T-cell (primary cell): Measurements from ENCODE around the gene RAB36. TPM values are rescaled to one million over a fixed set of nuclear protein-coding genes. Genes with fewer than 3 reads are reported as not detected.

Experiments used
- ATAC-seq, 4 experiments: fragments of 200-7000 bp in 3 of 4; fragments of 150-1000 bp in 1 of 4; cut with Tn5 transposase; replicated peaks in 1 of 4; 1 replicate in 3 of 4; 2 replicates in 1 of 4; pipeline ENCODE4 v1.10.0; 2021; ENCODE audit warnings: moderate library complexity in 3 of 4, mild to moderate bottlenecking in 2 of 4, moderate number of reproducible peaks in 1 of 4
- CTCF ChIA-PET, 2 donors: fragments of 300-600 bp; sonication (Branson Sonifier 250); formaldehyde crosslinking; loops; one replicate each; lab custom pipeline; 2022; ENCODE audit warnings: antibody characterized with exemption in 2 of 2; lab: Charles Lee
- POLR2A ChIA-PET, 2 donors: fragments of 300-600 bp; sonication (Branson Sonifier 250); formaldehyde crosslinking; loops; one replicate each; lab custom pipeline; 2022; ENCODE audit warnings: antibody characterized with exemption in 2 of 2; lab: Charles Lee
- DNase-seq, 35 experiments: peaks; one replicate each; pipeline versions ENCODE4 v3.0.0 to v3.0.0-alpha.2; 2013 to 2023
- H3K27ac ChIP-seq: one replicate; pipeline ENCODE4 v1.5.1; 2013; ENCODE audit warnings: low read length
- H3K27me3 ChIP-seq, 2 experiments: replicated peaks in 1 of 2; 1 replicate in 1 of 2; 2 replicates in 1 of 2; pipeline versions ENCODE4 v1.6.1 to v1.7.0; 2013; ENCODE audit warnings: low read length in 1 of 2, mixed read lengths in 1 of 2; ENCODE audit not compliant: control insufficient read depth in 2 of 2, insufficient read depth in 2 of 2; ENCODE audit errors: extremely low read depth in 1 of 2
- H3K36me3 ChIP-seq, 2 donors: 1 replicate in 1 of 2; 2 replicates in 1 of 2; pipeline versions ENCODE4 v1.6.1 to v1.7.0; 2013; ENCODE audit warnings: low read length in 1 of 2; ENCODE audit not compliant: control insufficient read depth in 2 of 2, insufficient read depth in 1 of 2; ENCODE audit errors: extremely low read depth in 1 of 2
- H3K4me1 ChIP-seq, 2 experiments: 1 replicate in 1 of 2; 2 replicates in 1 of 2; pipeline versions ENCODE4 v1.6.1 to v1.7.0; 2013; ENCODE audit warnings: low read length in 2 of 2, mixed read lengths in 1 of 2; ENCODE audit not compliant: insufficient read depth in 2 of 2, control insufficient read depth in 1 of 2; ENCODE audit errors: extremely low read depth in 1 of 2
- H3K4me3 ChIP-seq, 2 donors: 1 replicate in 1 of 2; 2 replicates in 1 of 2; pipeline versions ENCODE4 v1.5.1 to v1.7.0; 2013; ENCODE audit warnings: mild to moderate bottlenecking in 2 of 2, low read length in 1 of 2, moderate library complexity in 1 of 2; ENCODE audit not compliant: control insufficient read depth in 1 of 2; ENCODE audit errors: extremely low read depth in 1 of 2
- H3K9me3 ChIP-seq: 2 replicates; pipeline ENCODE4 v1.7.0; 2013
- H3K27ac Mint-ChIP-seq, 2 donors: one replicate each; pipeline ENCODE4 v1.8.0; 2020 to 2021; ENCODE audit warnings: mild to moderate bottlenecking in 2 of 2, mixed read lengths in 2 of 2
- H3K27me3 Mint-ChIP-seq, 2 donors: one replicate each; pipeline ENCODE4 v1.8.0; 2021 to 2022; ENCODE audit warnings: mixed read lengths in 2 of 2
- H3K36me3 Mint-ChIP-seq: one replicate; pipeline ENCODE4 v1.8.0; 2021; ENCODE audit warnings: mixed read lengths
- H3K4me1 Mint-ChIP-seq, 3 donors: one replicate each; pipeline ENCODE4 v1.8.0; 2020 to 2022; ENCODE audit warnings: mixed read lengths in 3 of 3, mild to moderate bottlenecking in 1 of 3
- H3K4me3 Mint-ChIP-seq, 3 donors: one replicate each; pipeline ENCODE4 v1.8.0; 2020 to 2022; ENCODE audit warnings: mild to moderate bottlenecking in 3 of 3, mixed read lengths in 3 of 3, moderate library complexity in 3 of 3
- H3K9me3 Mint-ChIP-seq, 3 donors: one replicate each; pipeline ENCODE4 v1.8.0; 2020 to 2022; ENCODE audit warnings: mixed read lengths in 3 of 3
- WGBS: methylation state at CpG from one replicate; pipeline ENCODE4 v1.1.5; 2013; ENCODE audit warnings: missing lambda C conversion rate; ENCODE audit not compliant: insufficient coverage; 5-methylcytosine and 5-hydroxymethylcytosine counted together
- total RNA-seq, 35 experiments: library from RNA in 6 of 35; stranded (reverse) in 6 of 35; fragments of 120-200 nt in 1 of 35; gene quantifications; one replicate each; pipeline versions ENCODE4 v1.2.1 to v1.2.4 and lab custom pipeline; 2013 to 2026

Gene RAB36
- total RNA-seq, 5 donors from 2014 or later (not counting 1 experiment from before 2014, with no cell fraction given) = 0.18 to 1.8 (median 0.47) TPM

DNA sequence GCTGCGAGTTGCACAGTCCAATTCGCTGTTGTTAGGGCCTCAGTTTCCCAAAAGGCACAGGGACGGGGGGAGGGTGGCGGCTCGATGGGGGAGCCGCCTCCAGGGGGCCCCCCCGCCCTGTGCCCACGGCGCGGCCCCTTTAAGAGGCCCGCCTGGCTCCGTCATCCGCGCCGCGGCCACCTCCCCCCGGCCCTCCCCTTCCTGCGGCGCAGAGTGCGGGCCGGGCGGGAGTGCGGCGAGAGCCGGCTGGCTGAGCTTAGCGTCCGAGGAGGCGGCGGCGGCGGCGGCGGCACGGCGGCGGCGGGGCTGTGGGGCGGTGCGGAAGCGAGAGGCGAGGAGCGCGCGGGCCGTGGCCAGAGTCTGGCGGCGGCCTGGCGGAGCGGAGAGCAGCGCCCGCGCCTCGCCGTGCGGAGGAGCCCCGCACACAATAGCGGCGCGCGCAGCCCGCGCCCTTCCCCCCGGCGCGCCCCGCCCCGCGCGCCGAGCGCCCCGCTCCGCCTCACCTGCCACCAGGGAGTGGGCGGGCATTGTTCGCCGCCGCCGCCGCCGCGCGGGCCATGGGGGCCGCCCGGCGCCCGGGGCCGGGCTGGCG is 35.1 kb downstream of the RAB36 start, which contains the start of gene BCR:
TSS of gene BCR (plus strand) at position 209 of the 592 bp plus-strand sequence. CDS start 452 bp downstream, outside the sequence.
- Mint-ChIP-seq H3K27me3 (no peaks in the 10 kb centered on the region), H3K36me3 (peaks cover 2% of the 10 kb centered on the region), H3K4me3 (peak within 1 kb of the TSS; percentile 89 to 98 (median 90)), H3K27ac (peak within 1 kb of the TSS; percentile 78 to 81), H3K4me1 (peaks cover 63 to 71% (median 68%) of the 10 kb centered on the region in 3 donors), H3K9me3 (peaks cover 0 to 7% (median 0%) of the 10 kb centered on the region in 3 donors)
- no peaks in the 10 kb centered on the region for H3K36me3 ChIP-seq
- peak in 34 of 35 experiments; percentile 30 to 80 (median 52) for DNase-seq
- peak within 1 kb of the TSS; percentile 60 to 73 for H3K4me3 ChIP-seq
- peaks cover 19 to 88% of the 10 kb centered on the region in 2 experiments for H3K4me1 ChIP-seq
- no peaks in the 10 kb centered on the region for H3K9me3 ChIP-seq
- under 1% methylated on average over 81 of the region's 88 CpGs for WGBS
- ChIA-PET CTCF (interaction anchor here in 1 of 2 donors (0.7 to 2.5 kb wide), 6 partner anchors 21 to 435 kb away, joined by 3 to 6 read pairs (median 4); partner anchors contain the start of genes RAB36 and RSPH14), POLR2A (interaction anchor here in 1 of 2 donors (1.2 kb wide), 1 partner anchor 63 kb away, joined by 3 read pairs; no protein-coding TSS in a partner anchor)
- H3K27ac ChIP-seq = peak within 1 kb of the TSS; percentile 47
- ATAC-seq = peak; percentile 76 to 81 (median 78)
- H3K27me3 ChIP-seq = peaks cover 0 to 2% of the 10 kb centered on the region in 2 experiments

DNA sequence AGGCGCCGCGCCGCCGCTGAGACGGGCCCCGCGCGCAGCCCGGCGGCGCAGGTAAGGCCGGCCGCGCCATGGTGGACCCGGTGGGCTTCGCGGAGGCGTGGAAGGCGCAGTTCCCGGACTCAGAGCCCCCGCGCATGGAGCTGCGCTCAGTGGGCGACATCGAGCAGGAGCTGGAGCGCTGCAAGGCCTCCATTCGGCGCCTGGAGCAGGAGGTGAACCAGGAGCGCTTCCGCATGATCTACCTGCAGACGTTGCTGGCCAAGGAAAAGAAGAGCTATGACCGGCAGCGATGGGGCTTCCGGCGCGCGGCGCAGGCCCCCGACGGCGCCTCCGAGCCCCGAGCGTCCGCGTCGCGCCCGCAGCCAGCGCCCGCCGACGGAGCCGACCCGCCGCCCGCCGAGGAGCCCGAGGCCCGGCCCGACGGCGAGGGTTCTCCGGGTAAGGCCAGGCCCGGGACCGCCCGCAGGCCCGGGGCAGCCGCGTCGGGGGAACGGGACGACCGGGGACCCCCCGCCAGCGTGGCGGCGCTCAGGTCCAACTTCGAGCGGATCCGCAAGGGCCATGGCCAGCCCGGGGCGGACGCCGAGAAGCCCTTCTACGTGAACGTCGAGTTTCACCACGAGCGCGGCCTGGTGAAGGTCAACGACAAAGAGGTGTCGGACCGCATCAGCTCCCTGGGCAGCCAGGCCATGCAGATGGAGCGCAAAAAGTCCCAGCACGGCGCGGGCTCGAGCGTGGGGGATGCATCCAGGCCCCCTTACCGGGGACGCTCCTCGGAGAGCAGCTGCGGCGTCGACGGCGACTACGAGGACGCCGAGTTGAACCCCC is 35.8 kb downstream of the RAB36 start:
- DNase-seq (peak in 12 of 35 experiments; percentile 8 to 54 (median 30)), ATAC-seq (peak; percentile 15 to 42 (median 28))
- Mint-ChIP-seq H3K27ac (peak overlapping the region; percentile 27 to 74), H3K36me3 (peaks cover 6% of the 10 kb centered on the region), H3K4me1 (peaks cover 65 to 71% (median 68%) of the 10 kb centered on the region in 3 donors), H3K27me3 (no peaks in the 10 kb centered on the region), H3K9me3 (peaks cover 0 to 7% (median 0%) of the 10 kb centered on the region in 3 donors), H3K4me3 (peak overlapping the region; percentile 89 to 98 (median 90))
- peak overlapping the region; percentile 47 for H3K27ac ChIP-seq
- H3K4me3 ChIP-seq = peak overlapping the region; percentile 60 to 73
- H3K36me3 ChIP-seq = no peaks in the 10 kb centered on the region
- no peaks in the 10 kb centered on the region for H3K9me3 ChIP-seq
- ChIA-PET CTCF (interaction anchor here in 1 of 2 donors (1.0 to 2.5 kb wide), 4 partner anchors 36 to 62 kb away, joined by 3 to 6 read pairs (median 5); partner anchors contain the start of genes RAB36 and RSPH14), POLR2A (interaction anchor here (0.6 to 1.2 kb wide), 2 partner anchors 60 to 62 kb away, joined by 3 to 5 read pairs; no protein-coding TSS in a partner anchor)
- 4% methylated on average over 112 of the region's 112 CpGs for WGBS
- H3K4me1 ChIP-seq = peaks cover 19 to 88% of the 10 kb centered on the region in 2 experiments
- peaks cover 0 to 2% of the 10 kb centered on the region in 2 experiments for H3K27me3 ChIP-seq

DNA sequence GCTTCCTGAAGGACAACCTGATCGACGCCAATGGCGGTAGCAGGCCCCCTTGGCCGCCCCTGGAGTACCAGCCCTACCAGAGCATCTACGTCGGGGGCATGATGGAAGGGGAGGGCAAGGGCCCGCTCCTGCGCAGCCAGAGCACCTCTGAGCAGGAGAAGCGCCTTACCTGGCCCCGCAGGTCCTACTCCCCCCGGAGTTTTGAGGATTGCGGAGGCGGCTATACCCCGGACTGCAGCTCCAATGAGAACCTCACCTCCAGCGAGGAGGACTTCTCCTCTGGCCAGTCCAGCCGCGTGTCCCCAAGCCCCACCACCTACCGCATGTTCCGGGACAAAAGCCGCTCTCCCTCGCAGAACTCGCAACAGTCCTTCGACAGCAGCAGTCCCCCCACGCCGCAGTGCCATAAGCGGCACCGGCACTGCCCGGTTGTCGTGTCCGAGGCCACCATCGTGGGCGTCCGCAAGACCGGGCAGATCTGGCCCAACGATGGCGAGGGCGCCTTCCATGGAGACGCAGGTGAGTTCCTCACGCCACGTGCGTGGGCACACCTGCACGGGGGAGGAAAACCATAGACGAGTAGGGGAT is 36.5 kb downstream of the RAB36 start:
- Histone ChIP-seq H3K4me3 (peak overlapping the region; percentile 60 to 73), H3K36me3 (no peaks in the 10 kb centered on the region), H3K4me1 (peaks cover 19 to 87% of the 10 kb centered on the region in 2 experiments), H3K27ac (peak overlapping the region; percentile 47), H3K27me3 (peaks cover 0 to 2% of the 10 kb centered on the region in 2 experiments), H3K9me3 (no peaks in the 10 kb centered on the region)
- Mint-ChIP-seq H3K36me3 (peaks cover 6% of the 10 kb centered on the region), H3K4me1 (peaks cover 68 to 71% (median 69%) of the 10 kb centered on the region in 3 donors), H3K27ac (peak overlapping the region; percentile 86 to 93), H3K27me3 (no peaks in the 10 kb centered on the region), H3K9me3 (peaks cover 0 to under 1% (median 0%) of the 10 kb centered on the region in 3 donors), H3K4me3 (peak overlapping the region; percentile 89 to 98 (median 90))
- peak in 3 of 35 experiments; percentile 7 to 17 (median 11) for DNase-seq
- POLR2A ChIA-PET = no interaction called here
- WGBS = 20% methylated on average over 38 of the region's 43 CpGs
- CTCF ChIA-PET = interaction anchor here in 1 of 2 donors (1.2 to 1.9 kb wide), 2 partner anchors 37 to 100 kb away, joined by 5 to 6 read pairs; partner anchors contain the start of gene RAB36
- ATAC-seq = no peak

DNA sequence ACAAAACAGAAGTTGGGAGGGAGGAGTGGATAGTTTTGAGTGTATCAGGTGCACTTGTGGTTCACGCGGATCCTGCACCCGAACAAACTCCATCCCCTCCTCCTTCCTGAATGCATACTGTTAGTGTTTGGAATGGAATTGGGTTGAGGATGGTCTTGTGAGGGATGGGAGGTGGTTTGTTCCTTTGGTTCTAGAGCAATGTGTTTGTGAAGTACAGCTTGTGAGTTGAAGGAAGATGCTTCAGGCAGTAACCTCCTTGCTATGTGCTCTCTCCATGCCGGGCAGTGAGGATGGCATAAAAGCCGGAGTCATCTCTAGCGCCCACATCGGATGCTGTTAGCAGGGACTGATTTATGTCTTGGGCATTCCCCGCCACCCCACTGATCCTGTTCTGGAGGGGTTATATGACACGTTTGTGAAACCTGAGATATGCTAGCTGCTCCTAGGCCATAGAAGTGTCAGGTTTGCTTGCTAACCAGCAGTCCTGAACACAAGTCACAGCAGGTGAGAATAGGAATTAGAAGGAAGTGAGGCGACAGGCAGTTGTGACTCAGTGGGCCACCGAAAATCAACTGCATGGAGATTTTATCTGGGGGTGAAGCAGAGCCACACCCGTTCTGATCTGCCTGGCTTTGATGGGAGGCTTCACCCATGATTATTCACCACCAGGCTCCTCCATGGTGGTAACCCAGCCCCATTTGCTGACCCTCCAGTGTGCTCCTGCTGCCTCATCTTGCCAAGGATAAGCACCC is 37.2 kb downstream of the RAB36 start:
- H3K9me3 Mint-ChIP-seq = no peaks in the 10 kb centered on the region
- ChIA-PET POLR2A (no interaction called here), CTCF (interaction anchor here in 1 of 2 donors (1.2 kb wide), 1 partner anchor 99 kb away, joined by 5 read pairs; no protein-coding TSS in a partner anchor)
- peak overlapping the region; percentile 60 to 73 for H3K4me3 ChIP-seq
- WGBS = 27% methylated on average over 6 of the region's 12 CpGs
- peaks cover 70 to 76% (median 72%) of the 10 kb centered on the region in 3 donors for H3K4me1 Mint-ChIP-seq
- peak in 1 of 4 experiments; percentile 48 for ATAC-seq
- H3K9me3 ChIP-seq = no peaks in the 10 kb centered on the region
- no peaks in the 10 kb centered on the region for H3K36me3 ChIP-seq
- H3K27ac Mint-ChIP-seq = peak overlapping the region; percentile 86 to 93
- peak in 33 of 35 experiments; percentile 19 to 76 (median 46) for DNase-seq
- H3K27me3 ChIP-seq = peaks cover 0 to 2% of the 10 kb centered on the region in 2 experiments
- peak overlapping the region; percentile 43 for H3K27ac ChIP-seq
- H3K4me3 Mint-ChIP-seq = peak overlapping the region; percentile 89 to 98 (median 90)
- peaks cover 19 to 83% of the 10 kb centered on the region in 2 experiments for H3K4me1 ChIP-seq
- no peaks in the 10 kb centered on the region for H3K27me3 Mint-ChIP-seq
- H3K36me3 Mint-ChIP-seq = peaks cover 5% of the 10 kb centered on the region

DNA sequence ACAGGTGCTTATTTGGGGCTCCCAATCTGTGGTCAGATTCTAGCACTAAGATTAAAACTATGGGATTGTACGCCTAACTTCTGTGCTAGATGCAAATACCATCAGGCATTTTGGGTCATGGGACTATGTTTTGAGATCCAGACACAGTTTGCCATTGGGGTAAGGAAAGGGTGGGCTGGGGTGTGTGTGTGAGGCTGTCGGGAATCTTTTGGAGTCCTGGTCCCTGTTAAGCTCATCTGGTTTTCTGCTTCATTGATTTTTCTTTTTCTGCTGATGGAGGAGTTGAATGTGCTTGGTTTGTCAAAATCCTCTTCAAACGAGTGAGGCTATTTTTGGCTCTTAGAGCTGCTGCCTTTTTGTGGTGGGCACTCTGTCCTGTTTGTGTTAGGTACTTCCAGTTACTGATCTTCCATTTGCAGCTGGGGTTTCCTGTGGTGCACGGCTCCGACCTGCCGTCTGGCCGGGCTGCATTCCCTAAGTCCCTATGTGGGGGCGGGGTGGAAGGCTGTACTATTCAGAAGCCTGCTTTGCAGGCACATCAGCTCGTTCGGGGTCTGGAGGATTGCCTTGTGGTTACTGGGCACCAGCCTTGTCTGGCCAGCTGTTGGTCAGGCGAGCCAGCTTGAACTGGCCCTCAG is 37.9 kb downstream of the RAB36 start:
- Mint-ChIP-seq H3K27me3 (no peaks in the 10 kb centered on the region), H3K4me1 (peaks cover 77 to 83% (median 79%) of the 10 kb centered on the region in 3 donors), H3K27ac (peak overlapping the region; percentile 86 to 93), H3K4me3 (peak overlapping the region; percentile 89 to 98 (median 90)), H3K36me3 (peaks cover 11% of the 10 kb centered on the region), H3K9me3 (no peaks in the 10 kb centered on the region)
- peak overlapping the region; percentile 60 to 73 for H3K4me3 ChIP-seq
- H3K9me3 ChIP-seq = no peaks in the 10 kb centered on the region
- CTCF ChIA-PET = interaction anchor here in 1 of 2 donors (1.2 kb wide), 1 partner anchor 99 kb away, joined by 5 read pairs; no protein-coding TSS in a partner anchor
- ATAC-seq = no peak
- DNase-seq = no peak
- peaks cover 0 to 2% of the 10 kb centered on the region in 2 experiments for H3K27me3 ChIP-seq
- POLR2A ChIA-PET = interaction anchor here in 1 of 2 donors (0.5 to 0.6 kb wide), 2 partner anchors 12 to 833 kb away, joined by 4 to 6 read pairs; no protein-coding TSS in a partner anchor
- peak overlapping the region; percentile 43 for H3K27ac ChIP-seq
- WGBS = 32% methylated on average over 10 of the region's 11 CpGs
- peaks cover 0 to 7% of the 10 kb centered on the region in 2 donors for H3K36me3 ChIP-seq
- H3K4me1 ChIP-seq = peaks cover 19 to 81% of the 10 kb centered on the region in 2 experiments
